Endothelial cell of umbilical vein (primary cell): ENCODE measurements around the gene CALML6.

Experiments
- CTCF ChIP-seq, 2 donors: IDR thresholded peaks; 1 replicate in 1 of 2; 2 replicates in 1 of 2; pipeline ENCODE4 v1.5.1; 2011; ENCODE audit warnings: low read length in 2 of 2, mild to moderate bottlenecking in 2 of 2, moderate library complexity in 2 of 2, control low read depth in 1 of 2, inconsistent platforms in 1 of 2, low read depth in 1 of 2; ENCODE audit not compliant: insufficient read depth in 1 of 2; ENCODE audit errors: extremely low read depth in 1 of 2
- EZH2 ChIP-seq: IDR thresholded peaks from 2 replicates; pipeline ENCODE4 v1.6.1; 2012; ENCODE audit warnings: borderline replicate concordance, low read depth, mild to moderate bottlenecking, moderate library complexity, low read length, inconsistent platforms; ENCODE audit not compliant: severe bottlenecking
- JUN ChIP-seq: IDR thresholded peaks from 2 replicates; pipeline ENCODE4 v1.6.1; 2011; ENCODE audit warnings: borderline replicate concordance, low read depth; ENCODE audit not compliant: insufficient read length, insufficient read depth
- POLR2A ChIP-seq: IDR thresholded peaks from 2 replicates; pipeline ENCODE4 v1.6.1; 2012; ENCODE audit warnings: low read depth, mild to moderate bottlenecking, control low read depth, low read length

- TF ChIP-seq CTCF (IDR thresholded peaks at IDR 0.05; ENCODE audit: extremely low read depth in 1 of 2, insufficient read depth in 1 of 2, low read depth in 1 of 2, low read length in 2 of 2) (no peak), POLR2A (no peak), JUN (no peak), EZH2 (no peak)
Observed at GRCh38 chr1:1895456-1896336, 19.4 kb upstream of the CALML6 start.
